Activated CD4-positive, CD25-positive, alpha-beta regulatory T cell treated with anti-CD3 and anti-CD28 coated beads, Interleukin-2, amount 50 U/mL, for 24 hours (primary cell): Measurements from ENCODE around the gene PTGIS.
"Not testable (repeated sequence)": the region's sequence is repeated elsewhere in the genome, so short reads cannot be mapped to it uniquely, and the experiment has no call there.

Source experiments
- ATAC-seq, 2 donors: fragments of 150-1000 bp; cut with Tn5 transposase; one replicate each; pipeline ENCODE4 v1.10.0; 2021; ENCODE audit warnings: mild to moderate bottlenecking in 1 of 2, moderate library complexity in 1 of 2

PTGIS gene

GRCh38 chr20:49567421-49568277 is at the start of gene PTGIS:
Gene PTGIS, minus strand, starts transcription at chr20:49568137. Its CDS starts 21 bp downstream, at chr20:49568116.
- no peak for ATAC-seq

GRCh38 chr20:49617394-49617793 is 49.5 kb upstream of the PTGIS start:
- not testable (repeated sequence) for ATAC-seq

- no peak for ATAC-seq
Measured at GRCh38 chr20:49616154-49617007, 48.4 kb upstream of the PTGIS start.

- ATAC-seq, result no peak
Measured at GRCh38 chr20:49615401-49616153, 47.6 kb upstream of the PTGIS start.

- ATAC-seq, result not testable (repeated sequence)
Measured at GRCh38 chr20:49615051-49615400, 47.1 kb upstream of the PTGIS start.

- ATAC-seq, result no peak
Measured at GRCh38 chr20:49614338-49615050, 46.6 kb upstream of the PTGIS start.

- no peak for ATAC-seq
Measured at GRCh38 chr20:49612127-49612738, 44.3 kb upstream of the PTGIS start.

- ATAC-seq, result not testable (repeated sequence)
Measured at GRCh38 chr20:49611539-49612126, 43.7 kb upstream of the PTGIS start.

GRCh38 chr20:49610691-49611538 is 43.0 kb upstream of the PTGIS start:
- peak; percentile 60 to 71 for ATAC-seq

- ATAC-seq, result peak; percentile 80 to 85
Measured at GRCh38 chr20:49608752-49609670, 41.1 kb upstream of the PTGIS start.

GRCh38 chr20:49607568-49607967 is 39.6 kb upstream of the PTGIS start:
- ATAC-seq, result peak in 1 of 2 donors; percentile 18

- ATAC-seq, result no peak
Measured at GRCh38 chr20:49603209-49603627, 35.3 kb upstream of the PTGIS start.

- no peak for ATAC-seq
Measured at GRCh38 chr20:49602345-49603208, 34.6 kb upstream of the PTGIS start.

GRCh38 chr20:49601153-49601924 is 33.4 kb upstream of the PTGIS start:
- no peak for ATAC-seq

GRCh38 chr20:49599746-49600113 is 31.8 kb upstream of the PTGIS start:
- ATAC-seq, result no peak

GRCh38 chr20:49597825-49598395 is 30.0 kb upstream of the PTGIS start:
- ATAC-seq, result no peak
